Retina (tissue), 1 donor: ENCODE measurements around the gene ARHGEF12.
"Not testable (repeated sequence)": the region's sequence is repeated elsewhere in the genome, so short reads cannot be mapped to it uniquely, and the experiment has no call there.

Experiments used
- DNase-seq: peaks from one replicate; pipeline ENCODE4 v3.0.0-alpha.2; 2016

The ARHGEF12 gene

DNA sequence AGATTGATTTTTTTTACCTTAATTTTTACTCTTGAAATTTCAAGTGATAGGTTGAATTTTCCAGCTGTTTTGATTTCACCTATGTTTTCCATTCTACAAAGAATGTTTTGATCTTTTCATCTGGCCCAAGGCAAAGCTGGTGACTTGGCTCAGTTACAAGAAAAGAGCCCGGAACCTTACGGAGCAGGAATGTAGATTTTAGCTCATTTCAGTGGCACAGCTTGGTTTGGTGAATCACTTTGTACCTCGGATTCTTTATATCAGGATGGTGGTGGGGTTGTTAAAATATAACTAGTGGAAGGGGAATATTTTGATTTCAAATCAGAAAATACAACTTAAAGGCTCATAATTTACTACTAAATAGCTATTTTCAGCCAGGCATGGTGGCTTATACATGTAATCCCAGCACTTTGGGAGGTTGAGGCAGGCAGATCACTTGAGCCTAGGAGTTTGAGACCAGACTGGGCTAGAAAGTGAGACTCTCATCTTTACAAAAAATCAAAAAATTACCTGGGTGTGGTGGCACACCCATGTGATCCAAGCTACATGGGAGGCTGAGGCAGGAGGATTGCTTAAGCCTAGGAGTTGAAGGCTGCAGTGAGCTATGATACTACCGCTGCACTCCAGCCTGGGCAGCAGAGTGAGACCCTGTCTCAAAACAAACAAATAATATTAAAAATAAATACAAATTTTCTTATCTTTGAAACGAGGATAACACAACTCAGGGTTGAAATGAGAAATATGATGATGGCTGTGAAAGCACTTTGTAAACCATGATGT, 166.0 kb downstream of the ARHGEF12 start:
- DNase-seq = no peak

DNA sequence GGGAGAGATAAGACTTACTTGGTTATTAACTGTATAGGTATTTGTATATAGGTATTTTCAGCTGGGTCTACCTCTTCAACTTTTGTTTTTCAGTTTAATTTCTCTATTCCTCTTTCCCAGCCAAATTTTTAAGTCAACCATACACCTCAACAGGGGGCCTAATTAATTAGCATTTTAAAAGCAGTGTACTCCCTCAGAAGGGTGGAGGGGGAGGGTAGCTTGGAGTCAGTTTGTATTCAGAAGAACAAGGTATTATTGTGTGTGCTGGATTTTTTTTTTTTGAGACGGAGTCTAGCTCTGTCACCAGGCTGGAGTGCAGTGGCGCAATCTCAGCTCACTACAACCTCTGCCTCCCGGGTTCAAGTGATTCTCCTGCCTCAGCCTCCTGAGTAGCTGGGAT, 167.3 kb downstream of the ARHGEF12 start:
- not testable (repeated sequence) for DNase-seq

DNA sequence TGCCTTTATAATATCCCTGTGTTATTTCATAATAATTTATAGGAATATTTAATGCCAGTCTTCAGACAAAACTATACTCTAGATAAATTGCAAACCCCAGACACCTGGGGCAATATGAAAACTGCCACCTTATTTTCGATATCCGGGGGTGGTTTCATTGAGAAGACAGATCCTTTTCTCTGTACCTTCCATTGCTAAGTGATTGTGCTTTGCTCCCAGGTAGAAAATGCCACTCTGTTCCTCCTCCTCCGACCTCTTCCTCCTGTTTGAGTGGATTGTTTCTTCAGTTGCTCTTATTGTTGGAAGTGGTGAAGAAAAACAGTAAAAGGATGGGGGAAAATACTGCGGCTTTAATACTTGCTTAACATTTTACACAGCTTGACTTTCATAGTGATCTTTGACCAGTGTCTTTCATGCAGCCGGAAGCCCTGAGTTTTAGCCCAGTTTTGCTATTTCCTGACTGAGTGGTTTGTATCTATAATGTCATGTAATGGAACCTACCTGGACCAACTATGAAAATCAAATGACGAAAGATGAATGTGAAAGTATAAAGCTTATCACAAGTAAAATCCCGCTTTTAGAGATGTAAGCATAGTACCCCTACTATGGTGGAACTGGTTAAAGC, 169.7 kb downstream of the ARHGEF12 start:
- no peak for DNase-seq

DNA sequence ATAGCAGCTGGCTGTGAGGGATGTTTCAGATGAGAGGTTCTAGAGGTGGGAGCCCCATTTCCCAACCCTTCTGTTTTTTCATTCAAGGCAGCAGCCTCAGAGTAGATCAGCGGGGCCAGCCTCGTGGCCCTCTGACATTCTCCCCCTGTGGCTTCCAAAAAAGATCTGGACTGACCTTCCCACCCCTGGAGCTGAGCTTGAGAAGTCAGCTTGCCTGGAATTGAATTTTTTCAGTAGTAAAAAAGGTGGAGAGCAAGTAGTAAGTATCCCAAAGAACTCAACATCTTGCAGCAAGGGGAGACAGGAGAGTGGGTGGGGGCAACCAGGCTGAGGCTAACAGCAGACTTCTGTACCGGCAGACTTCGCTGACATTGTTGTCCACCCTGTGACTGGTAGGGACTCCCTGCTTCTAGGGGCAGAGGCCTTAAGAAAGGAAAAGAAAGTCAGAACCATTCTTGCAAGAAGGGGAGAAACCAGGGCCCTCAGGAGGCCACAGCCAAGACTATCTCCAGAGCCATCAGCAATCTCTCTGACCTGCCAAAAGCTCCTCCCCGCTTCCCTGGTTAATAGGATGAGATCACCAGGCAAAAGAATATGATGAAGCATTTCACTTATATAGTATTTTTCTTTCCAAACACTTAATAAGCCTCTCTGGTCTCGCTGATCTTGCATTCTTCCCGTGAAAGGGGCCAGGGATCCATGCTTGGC, 173.3 kb downstream of the ARHGEF12 start:
- no peak for DNase-seq

DNA sequence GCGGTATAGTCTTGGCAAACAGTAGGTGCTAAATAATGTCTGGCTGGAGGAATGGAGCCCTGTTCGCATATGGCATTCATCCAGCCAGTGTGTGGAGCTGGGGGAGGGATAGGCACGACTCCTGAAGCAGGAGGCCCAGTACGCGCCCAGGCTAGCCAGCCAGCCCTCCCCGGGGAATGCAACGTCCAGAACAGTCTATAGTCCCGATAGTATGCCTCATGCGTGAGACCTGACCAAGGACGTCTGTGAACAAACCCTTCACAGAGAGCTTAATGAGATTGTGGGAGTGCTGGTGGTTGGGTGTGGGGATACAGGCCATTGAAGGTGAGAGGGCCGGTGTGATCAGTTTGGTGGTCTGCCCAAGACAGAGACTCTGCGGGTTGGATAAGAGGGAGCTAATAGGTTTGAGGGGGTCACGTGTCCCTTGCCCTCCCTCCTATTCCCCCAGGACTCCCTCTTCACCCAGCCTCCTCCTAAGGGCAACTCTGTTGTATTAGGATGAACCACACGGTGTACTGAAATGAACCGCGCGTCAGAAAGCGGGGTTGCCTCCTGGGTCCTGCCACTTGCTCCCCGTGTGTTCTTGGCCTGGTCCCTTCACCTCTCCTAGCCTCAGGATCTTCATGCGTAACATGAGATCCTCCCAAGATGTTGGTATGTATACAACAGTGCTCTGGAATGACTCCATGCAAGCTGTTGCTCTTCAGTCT, 174.3 kb downstream of the ARHGEF12 start:
- no peak for DNase-seq

DNA sequence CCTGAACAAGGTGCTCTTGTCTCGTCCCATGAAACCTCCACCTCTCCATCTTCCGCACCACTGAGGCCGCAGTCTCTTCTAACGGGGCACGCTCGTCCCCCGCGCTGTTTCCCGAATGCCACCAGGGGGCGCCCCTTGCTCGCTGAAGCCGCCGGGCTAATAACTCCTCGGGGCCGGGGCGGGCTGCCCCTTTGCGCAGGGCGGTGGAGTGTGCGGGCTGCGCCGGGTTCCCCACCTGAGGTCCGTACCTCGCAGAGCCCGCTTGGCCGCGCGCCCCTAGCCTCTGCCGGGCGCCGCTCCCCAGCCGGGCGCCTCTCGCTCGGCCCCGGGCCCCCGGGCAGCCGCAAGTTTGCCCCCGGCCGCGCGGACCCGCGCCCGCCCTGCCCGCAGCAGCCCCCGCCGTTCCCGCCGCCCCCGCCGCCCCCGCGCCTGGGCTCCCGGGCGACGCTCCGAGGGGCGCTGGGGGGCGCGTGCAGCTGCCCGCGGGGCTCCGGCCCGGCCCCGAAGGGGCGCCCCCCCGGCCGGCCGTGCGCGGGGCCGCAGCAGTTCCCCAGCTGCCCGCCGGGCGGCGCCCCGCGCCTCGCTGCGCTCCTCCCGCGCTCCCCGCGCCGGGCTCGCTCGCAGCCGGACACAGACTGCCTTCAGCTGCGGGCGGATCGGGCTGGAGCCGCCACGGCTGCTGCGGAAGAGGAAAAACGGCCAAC, 175.1 kb downstream of the ARHGEF12 start, which contains the start of gene GRIK4:
Gene GRIK4 (plus strand): TSS at position 633 of the 704 bp plus-strand sequence. CDS start 148,571 bp downstream, outside the sequence.
- peak; percentile 89 for DNase-seq

DNA sequence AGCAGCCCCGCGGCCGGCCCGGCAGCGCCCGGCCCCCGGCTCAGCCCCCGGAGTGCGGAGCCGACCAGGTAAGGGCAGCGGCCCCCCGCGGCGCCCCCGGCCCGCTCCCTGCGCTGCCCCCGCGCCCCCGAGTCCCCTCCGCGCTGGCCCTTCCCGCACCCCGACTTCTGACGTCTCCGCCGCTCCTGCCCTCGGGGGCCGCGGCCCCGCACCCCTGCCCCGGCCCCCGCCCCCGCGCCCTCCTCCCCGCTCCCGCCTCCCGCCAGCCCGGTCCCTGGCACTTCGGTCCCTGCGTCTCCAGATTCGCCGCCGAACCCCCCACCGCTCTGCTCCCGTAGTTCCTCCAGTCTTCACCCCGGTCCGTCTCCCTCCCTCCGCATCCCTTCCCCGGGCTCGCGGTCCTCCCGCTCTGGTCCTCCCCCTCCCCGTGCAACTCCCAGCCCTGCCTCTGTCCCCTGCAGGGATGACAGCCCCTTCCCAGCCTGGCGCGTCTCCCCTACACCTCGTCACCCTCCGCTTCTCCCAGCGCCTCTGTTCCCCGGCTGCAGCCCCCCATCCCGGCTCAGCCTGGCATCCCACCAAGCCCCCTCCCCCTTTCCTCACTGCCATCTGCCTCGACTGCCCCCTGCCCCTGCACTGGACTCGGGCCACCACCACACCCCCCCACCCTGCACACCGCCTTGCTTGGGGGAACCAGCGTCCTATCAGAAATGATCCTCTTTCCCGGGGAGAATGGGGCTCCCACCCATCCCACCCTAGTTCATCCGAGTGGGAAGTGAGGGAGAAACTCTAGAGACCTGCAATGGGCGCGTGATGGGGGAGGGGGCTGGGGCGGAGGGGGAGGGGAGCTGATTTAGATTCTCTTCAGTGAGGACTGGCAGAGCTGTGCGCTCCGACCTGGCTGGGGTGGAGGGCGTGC, 175.9 kb downstream of the ARHGEF12 start:
- no peak for DNase-seq

DNA sequence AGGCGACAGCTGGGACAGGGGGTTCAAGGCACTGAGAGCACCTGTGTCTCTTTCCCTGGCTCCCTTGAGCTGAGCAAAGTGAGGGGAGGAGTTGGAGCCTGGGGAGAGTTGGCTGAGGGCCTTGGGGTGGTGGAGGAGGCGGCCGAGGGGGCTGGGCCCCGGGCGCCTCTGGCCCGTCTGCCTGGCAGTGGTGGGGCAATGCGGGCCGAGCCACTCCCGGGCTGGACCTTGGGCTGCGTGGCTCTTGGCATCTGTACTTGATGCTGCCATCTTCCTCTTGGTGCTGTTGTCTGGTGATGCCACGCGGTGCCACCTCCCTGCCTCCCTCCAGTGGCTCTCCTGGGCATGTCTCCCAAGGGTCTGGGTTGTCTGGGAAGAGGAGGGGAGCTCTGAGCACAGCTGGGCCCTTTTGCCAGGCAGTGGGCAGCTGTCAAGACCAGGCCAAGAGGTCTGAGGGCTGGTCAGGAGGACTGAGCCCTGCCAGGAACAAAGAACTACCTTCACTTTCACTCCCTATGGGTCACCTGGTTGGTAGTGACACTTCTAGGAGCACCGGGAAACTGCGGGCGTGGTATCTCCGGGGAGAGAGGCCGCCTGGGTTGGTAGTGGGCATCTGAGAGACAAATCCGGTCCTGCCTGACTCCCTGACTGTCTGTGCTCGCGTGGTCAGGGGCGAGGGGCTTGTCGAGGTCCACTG, 176.7 kb downstream of the ARHGEF12 start:
- no peak for DNase-seq

DNA sequence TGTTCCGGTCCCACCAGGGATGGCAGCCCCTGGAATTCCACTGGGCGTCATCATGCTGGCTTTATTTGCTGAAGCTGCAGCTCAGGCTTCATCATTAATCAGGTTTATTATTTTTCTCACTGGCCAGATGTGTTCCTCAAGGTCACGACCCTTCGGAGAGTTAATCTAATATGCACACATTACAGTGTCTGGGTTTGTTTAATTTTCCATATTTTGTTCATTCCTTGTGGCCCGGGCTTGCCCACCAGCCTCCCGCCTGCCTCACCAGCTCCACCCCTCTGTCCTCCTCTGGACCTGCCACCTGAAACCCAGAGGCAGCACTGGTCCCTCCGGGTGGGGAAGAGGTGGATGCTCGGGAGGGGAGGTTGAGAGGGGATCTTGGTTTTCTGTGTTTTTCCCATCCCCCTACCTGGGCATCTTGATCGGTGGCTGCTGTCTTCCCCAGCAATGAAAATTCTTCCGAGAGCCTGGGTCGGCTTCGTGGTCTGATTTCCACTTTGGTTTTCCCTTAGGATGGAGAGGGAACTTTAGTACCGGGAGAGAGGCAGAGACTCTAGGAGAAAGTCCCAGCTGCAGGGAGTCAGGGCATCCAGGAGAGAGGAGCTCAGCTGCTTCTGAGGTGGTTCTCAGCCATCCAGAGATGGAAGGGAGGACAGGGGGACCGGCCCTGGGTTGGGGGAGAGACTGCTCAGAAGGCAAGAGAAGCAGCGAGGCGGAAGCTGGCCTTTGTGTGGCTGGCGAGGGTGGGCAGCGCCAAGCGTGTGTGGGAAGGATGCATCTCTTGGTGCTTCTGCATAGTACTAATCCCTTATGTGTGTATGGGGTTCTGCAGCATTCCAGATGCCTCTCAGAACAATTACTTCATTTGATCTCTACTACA, 177.5 kb downstream of the ARHGEF12 start:
- DNase-seq = peak; percentile 52

DNA sequence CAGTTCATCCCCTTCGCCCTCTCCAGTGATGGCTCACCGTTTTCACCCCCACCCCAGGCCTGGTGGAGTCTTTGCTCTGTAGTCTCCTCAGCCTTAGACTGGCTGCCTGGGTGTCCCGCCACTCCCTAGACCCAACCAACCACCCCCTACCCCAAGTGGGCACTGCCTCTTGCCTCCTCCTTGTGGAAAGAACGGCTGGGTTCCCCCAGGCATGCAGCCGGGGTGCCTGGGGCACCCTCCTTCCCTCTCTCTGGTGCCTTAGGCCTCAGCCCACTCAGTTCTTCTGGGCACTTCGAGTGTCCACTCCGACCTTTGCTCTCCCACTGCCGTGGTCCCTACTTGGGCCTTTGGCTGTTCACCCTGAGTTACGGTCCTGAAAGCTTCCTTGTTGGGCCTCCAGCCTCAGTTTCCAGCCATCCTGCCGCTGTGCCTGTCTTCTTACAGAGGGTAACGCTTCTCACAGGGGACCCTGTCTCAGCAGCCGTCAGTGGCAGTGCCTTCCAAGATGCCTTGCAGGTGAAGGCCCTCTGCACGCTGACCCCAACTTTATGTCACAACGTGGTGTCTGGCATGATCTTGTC, 178.4 kb downstream of the ARHGEF12 start:
- DNase-seq = no peak

DNA sequence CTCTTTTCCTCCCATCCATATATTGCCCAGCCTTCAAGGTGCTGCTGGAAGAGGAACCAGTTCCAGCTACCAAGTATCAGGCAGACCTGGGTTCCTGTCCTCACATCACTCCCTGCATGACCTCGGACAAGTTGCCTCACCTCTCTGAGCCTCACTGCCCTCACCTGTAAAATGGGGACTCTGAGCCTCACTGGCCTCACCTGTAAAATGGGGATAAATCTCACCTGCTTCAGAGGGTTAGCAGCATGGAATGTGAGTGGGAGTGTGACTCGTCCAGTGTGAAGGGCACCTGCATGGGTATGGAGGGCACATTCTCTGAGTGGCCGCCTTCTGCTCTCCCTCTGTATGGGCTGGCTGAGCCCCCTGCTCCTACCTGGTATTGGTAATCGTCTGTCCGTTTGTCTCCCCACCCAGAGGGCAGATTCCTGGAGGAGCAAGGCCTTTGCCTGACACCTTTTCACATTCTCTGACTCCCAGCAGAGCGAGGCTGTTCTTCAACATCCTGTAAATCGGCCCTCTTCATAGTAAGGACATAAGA, 179.0 kb downstream of the ARHGEF12 start:
- DNase-seq = no peak

DNA sequence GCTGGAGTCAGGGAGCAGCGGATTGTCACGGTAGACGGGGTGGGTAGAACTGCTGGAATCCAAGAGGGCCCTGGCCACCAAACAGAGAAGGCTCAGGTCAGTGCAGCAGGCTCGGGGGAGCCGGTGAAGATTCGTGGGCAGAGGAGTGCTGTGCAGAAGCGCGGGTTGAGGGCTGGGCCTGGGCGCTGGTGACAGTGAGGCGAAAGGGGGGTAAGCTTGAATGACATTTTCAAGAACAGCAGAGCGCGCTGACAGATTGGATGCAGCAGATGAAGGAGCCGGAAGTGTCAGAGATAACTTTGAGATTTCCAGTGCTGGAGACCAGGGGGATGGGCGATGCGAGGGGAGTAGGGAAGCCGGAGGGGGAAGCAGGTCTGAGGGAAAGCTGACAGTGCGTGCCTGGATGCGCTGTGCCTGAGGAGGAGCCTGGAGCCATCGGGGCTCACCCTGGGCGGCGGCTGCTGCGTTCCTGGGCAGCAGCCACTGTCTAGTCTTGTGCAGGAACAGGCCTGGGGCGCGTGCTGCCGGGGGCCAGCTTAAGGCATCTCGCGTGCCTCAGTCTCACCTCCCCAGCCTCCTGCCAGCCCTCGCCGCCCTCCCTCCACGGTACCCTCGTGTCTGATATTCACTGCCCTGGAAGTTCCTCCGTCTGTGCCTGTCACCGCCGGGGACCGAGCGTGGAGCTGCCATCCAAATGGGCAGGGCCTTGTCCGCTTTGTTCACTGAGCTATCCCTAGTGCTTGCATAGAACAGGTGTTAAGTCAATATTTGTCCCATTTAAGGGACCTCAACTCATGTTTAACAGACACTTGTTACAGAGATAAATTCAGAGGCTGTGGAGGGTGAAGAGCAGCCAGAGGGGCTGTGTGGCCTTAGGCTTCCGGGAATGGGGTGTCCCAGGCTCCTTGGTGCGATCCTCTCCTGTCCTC, 180.5 kb downstream of the ARHGEF12 start:
- DNase-seq = peak; percentile 61

DNA sequence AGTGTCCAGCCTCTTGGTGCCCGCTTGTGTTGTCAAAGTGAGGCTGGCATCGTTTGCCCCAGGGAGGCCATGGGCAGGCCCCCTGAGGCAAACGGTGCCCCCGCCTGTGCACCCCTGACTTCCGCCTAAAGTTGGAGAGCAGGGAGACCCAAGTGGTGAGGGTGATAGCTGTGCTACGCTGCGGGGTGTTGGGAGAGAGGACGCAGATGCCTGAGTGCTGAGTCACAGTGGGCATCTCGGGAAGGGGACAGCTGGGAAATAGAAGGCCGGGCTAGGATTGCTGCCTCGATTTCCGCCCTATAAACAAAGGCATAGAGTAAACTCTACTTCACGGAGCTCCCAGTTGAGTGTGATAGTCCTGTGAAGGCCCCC, 181.2 kb downstream of the ARHGEF12 start:
- no peak for DNase-seq

DNA sequence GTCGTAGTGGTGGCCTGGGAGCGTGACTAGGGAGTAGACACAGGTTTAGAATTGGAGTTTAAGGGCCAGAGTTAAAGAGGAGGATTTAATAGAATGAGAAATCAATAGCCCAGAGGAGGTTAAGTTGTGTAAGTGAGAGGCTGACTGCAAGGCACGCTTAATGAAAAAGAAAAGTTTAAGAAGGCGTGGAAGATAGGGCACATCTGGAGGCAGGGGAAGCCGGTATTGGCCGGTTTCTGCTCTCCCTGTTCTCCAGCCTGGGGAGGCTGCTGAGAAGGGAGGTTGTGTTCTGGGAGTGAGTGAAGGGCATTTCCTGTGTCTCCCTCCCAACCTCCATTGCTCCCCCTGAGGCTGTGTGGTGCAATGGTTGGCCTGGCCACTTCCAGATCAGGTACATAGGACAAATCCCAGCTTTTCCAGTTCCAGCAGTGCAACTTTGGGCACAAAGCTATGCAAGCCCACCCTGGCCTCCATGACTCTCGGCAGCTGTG, 181.6 kb downstream of the ARHGEF12 start:
- DNase-seq = no peak

DNA sequence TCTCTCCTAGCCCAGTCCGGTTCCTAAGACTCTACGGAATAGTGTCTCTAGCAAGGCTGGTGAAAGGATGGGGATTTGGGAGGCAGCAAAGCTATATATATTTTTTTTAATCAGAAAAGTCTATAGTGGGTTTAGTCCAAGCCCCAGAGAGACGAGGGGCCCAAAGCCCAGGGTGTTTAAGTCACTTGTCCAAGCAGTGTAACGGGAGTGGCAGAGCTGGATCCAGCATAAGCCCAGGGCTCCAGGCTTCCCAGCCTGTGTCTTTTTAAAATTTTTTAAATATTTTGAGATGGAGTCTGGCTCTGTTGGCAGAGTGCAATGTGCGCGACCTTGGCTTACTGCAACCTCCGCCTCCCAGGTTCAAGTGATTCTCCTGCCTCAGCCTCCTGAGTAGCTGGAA, 182.1 kb downstream of the ARHGEF12 start:
- no peak for DNase-seq

DNA sequence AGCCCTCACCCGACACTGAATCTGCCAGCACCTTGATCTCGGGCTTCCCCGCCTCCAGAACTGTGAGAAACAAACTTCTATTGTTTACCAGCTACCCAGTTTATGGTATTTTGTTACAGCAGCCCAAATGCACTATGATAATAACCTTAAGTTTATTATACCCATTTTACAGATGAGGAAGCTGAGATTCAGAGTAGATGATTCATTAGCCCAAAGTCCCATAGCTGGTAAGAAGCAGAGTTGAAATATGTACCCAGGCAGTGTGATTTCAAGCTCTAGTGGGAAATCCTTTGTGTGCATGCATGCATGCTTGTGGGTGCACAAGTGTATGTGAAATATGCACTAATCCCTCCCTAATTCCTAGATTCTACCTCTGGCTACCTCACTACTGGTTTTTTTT, 183.3 kb downstream of the ARHGEF12 start:
- DNase-seq = no peak

DNA sequence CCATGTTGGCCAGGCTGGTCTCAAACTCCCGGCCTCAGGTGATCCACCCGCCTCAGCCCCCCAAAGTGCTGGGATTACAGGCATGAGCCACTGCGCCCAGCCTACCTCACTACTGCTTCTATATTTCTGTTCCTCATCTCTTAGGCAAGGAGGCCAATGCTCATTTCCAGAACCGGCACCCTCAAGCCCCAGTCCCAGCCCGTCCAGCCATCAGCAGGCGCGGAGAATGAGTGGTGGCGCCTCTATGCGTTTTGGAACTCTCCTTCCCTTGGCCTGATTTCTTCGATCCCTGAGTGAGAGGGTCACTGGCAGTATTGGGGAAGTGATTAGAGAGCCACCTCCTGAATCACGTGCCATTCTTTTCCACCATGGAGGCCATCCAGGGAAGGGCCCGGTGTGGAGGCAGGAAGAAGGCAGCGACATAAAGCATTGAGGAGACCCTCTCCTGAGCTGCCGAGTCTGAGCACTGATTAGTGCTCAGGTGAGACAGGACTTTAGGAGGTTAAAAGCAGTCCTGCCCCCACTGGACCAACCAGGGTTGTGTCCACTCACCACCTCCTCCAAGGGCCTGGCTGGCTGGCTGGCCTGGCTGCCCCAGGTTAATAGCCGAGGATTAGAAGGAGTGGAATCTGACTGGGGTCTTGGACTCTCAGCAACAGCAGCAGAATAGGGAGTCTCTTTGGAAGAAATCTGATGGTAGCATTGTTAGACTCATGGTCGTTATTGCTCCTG, 184.0 kb downstream of the ARHGEF12 start:
- no peak for DNase-seq
